Activated CD4-positive, alpha-beta T cell treated with anti-CD3 and anti-CD28 coated beads, Interleukin-2, Interleukin-6, amounts not matched to agents 100 ng/mL and 50 ng/mL, durations not matched to agents 16 hours and 8 hours (primary cell): Measurements from ENCODE around the gene TRHDE.

ENCODE experiments used
- DNase-seq: peaks from one replicate; pipeline ENCODE4 v3.0.0-alpha.2; 2020

TRHDE gene, protein sequence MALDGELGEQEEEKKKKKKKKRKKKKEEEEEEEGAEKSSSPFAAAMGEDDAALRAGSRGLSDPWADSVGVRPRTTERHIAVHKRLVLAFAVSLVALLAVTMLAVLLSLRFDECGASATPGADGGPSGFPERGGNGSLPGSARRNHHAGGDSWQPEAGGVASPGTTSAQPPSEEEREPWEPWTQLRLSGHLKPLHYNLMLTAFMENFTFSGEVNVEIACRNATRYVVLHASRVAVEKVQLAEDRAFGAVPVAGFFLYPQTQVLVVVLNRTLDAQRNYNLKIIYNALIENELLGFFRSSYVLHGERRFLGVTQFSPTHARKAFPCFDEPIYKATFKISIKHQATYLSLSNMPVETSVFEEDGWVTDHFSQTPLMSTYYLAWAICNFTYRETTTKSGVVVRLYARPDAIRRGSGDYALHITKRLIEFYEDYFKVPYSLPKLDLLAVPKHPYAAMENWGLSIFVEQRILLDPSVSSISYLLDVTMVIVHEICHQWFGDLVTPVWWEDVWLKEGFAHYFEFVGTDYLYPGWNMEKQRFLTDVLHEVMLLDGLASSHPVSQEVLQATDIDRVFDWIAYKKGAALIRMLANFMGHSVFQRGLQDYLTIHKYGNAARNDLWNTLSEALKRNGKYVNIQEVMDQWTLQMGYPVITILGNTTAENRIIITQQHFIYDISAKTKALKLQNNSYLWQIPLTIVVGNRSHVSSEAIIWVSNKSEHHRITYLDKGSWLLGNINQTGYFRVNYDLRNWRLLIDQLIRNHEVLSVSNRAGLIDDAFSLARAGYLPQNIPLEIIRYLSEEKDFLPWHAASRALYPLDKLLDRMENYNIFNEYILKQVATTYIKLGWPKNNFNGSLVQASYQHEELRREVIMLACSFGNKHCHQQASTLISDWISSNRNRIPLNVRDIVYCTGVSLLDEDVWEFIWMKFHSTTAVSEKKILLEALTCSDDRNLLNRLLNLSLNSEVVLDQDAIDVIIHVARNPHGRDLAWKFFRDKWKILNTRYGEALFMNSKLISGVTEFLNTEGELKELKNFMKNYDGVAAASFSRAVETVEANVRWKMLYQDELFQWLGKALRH

DNA sequence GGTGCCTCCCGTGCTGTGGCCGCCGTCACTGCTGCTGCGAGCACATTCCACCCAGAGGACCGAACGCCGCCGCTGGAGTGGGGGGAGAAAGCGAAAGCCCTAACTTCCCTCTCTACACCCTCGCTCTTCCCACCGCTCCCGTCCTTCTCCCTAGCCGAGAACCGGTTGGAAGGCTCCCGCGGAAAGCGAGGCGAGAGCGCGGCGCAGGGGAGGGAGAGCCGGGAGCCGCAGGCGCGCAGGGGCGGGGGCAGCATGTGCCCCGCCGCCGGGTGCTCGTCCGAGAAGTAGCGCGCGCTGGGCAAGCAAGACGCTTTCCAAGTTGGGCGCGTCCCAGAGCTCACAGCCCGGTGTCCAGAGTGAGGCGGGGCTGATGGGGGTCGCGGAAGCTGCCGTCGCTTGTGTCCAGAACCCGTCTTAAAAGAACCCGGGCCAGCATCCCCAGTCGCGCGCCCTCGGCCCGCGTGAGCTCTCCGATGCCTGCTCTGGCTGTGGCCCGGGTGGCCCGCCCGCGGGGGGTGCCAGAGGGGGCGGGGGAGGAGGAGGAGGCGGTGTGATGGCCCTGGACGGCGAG, at the start of gene TRHDE:
TRHDE (plus strand) TSS at position 280 of the 571 bp plus-strand sequence; CDS start at position 554, 274 bp downstream.
- DNase-seq = no peak

DNA sequence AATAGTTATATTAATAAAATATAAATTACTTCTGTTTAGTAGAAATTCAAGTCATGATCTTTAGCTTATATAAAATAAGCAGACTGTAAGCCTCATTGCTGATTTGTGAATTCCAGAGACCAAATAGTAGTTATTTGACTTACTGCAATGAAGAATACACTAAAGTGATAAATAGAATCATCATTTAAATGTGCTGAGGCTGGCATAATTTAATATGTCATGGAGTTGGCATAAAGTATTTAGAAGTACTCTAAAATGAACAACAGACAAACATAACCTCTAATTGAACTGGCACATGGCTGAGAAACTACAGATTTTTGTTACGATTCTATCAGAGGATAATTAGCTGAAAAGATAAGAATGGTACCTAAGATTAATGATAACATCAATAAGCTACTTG, 45.7 kb upstream of the TRHDE start:
- DNase-seq = no peak

DNA sequence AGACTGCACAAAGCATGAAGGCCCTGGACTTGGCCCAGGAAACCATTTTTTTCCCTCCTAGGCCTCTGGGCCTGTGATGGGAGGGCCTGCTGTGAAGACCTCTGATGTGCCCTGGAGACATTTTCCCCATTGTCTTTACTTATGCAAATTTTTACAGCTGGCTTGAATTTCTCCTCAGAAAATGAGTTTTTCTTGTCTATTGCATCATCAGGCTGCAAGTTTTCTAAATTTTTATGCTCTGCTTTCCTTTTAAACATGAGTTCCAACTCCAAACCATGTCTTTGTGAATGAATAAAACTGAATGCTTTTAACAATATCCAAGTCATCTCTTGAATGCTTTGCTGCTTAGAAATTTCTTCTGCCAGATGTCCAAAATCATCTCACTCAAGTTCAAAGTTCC, 43.7 kb upstream of the TRHDE start:
- no peak for DNase-seq

DNA sequence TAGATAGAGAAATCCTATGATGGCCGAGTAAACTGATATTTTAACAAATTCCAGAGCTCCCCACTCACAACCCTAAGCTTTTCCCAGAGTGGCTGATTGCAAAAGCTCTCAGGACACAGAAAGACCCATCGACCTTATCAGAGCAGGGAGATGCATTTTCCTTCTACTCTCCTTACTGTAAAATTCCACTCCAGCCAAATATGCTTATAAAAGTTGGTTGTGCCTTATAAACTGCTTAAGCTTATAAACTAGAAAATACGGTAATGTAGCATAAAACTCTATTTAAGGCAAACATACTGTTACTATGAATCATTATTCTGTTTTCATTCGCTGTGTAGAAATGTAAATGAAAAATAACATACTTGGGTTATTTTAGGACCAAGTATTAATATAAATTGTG, 41.6 kb upstream of the TRHDE start:
- no peak for DNase-seq

DNA sequence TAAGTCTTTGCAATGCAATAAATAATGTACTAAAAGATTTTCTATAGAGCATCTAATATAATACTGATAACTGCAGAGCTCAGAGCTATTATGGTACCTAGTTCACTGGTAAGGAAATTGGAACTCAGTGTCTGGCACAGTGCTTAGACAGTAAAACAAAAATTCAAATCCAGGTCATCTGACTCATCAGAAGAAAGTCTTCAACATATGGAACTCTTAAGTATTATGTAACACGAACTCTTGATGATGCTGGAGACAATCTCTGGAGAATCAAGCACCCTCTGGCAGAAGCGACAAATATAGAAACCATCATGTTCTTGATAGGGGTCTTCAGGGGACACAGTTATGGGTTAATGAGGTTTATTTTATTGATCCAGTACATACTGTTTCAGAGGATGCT, 37.3 kb upstream of the TRHDE start:
- no peak for DNase-seq

DNA sequence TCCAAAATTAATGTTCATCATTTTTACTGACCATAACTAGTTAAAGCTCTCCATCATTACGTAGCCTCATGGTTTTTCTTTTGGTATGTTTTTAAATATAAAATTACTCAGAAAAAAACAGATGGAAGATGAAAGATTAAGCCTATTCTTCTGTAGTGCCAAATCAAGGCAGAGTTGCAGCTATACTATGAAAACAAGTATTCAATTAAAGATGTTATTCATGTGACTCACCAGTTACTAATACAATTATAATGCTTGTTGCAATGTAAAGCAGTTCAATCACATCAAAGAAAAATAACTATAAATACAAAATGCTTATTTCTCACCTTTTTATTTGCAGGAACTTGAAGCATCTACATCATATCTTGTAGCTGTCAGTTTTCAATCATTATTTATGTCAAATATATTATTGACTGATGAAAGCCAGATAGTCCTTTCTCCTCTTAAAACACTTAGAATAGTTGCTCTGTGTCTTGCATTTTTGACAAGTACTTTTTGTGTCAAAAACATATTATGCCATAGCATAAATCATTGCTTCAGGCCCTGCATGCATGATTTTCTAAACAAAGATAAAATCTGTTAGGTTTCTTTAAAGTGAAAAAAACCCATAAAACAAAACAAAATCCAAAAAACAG, 36.0 kb upstream of the TRHDE start:
- DNase-seq = no peak

DNA sequence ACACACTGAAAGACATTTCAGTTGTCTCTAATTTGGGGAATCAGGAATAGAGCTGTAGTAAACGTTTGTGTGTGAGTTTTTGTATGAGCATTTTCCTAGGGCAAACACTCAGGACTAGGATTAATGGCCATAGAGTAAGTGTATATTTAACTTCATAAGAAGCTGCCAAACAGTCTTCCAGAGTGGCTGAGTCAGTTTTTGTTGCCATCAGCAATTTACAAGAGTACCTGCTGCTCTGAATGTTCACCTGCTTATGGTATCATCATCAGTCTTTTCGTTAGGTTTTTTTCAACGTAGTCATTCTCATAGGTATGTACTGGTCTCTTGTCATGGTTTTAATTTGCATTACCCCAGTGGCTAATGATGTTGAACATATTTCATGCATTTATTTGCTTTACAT, 30.6 kb upstream of the TRHDE start:
- DNase-seq = no peak

DNA sequence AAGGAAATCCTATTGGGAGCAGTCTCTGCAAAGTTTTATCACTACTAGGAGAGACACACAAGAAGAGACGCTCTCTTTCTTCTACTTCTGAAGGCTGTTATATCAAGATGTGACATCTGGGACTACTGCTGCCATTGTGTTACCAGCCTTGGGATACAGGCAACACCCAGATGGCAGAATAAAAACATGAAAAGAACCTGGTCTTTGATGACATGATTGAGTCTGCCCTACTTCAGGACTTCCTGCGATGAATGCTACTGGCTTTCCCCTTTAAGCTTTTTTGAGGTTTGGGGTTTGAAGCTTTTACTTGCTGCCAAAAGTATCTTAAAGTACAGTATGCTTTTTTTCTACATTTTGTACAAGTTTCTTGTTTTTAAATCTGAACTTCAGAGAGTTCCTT, 29.2 kb upstream of the TRHDE start:
- DNase-seq = no peak

DNA sequence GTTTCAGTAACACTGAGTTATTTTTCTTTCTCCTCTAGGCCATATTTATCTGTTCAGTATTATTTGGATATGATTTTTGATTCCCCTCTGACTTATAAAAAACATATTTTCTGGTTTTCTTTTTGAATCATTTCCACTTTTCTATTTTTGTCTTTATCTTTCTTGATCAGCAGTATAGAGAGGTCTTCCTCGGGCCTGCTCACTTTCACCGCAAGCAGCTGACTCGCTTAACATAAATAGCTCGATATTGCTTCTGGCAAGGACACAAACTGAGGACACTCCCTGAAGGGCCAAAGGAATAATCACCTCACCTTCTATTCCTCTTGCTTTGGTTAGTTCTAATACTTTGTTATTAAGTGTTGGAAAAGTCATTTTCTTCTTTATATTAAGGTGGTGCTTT, 25.8 kb upstream of the TRHDE start:
- no peak for DNase-seq

DNA sequence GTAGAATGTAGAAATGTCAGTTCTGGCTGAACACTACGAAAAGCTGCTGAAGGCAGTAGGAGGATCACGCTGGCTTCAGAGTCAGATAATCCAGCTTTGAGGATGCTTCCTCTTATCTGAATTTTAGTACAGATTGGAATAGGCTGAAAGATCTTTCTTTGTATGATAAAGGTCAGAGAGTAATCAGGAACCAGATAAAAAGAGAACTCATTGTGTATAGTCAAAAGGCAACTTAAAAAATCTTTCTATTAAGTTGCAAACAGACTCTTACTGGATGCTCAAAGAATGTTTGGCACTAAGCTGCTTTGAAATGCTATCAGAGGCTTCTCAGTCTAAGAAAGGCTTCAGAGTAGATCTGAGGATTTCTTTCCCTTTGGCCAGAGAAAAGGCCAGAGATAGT, 21.8 kb upstream of the TRHDE start:
- no peak for DNase-seq

DNA sequence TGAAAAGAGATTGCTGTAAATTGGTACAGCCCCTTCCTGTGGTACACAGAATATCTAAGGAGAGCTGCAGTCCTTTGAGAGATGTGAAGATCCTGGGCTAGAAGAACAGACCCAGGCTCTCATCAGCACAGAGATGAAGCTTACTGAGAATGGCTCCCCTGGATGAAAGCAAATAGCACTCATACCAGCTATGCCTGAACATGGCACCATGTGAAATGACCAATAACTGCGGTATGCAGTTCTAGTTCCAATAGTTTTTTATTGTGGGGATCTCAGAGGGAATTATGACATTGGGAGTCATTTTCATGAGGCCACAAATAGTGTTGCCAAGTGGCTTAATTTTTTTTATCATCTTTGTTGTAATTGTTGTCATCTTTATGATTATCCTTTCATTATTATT, 15.4 kb upstream of the TRHDE start:
- DNase-seq = no peak

DNA sequence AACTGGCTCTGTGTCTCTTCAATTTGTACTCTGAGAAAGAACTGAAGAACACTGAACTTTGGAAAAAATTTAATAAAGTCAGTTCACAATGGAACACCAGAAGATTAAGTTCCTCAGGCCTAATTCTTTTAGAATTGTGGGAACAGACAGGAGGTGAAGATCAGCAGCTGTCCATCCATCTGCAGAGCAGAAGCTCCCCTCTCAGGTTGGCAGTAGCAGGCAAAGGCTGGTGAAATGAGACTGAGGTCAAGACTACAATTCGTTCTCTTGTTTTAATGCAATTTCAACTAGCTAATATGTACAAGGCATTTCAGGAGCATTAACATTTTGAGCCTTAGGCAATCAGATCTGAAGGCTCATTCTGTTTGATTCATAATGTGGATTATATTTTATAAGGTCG, 10.3 kb upstream of the TRHDE start:
- DNase-seq = no peak

DNA sequence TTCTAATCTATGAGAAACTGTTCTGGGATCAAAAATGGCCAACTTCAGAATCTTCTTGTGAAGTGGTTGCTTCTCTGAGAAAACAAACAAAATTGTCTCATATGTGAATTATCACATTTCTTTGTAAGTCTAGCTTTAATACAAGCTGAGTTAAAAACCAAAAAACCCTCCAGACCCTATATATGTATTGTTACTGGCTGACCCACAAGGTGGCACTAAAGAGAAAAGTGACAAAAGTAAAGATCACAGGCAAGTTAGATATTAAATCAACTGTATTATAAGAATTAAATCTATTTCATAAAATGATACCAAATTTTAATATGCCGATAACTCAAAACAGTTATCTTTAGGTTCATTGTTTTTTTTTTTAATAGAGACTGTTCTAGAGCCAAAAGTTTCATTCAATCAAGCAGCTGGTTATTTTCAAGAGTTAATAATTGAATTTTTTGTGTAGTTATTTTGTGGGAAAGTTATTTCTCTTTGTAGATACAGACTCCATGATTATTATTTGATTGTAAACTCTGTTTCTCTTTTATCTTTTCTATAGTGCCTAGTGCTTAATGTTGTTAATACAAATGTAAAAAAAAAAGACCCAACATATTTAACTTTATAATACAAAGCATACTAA, 7.5 kb upstream of the TRHDE start:
- no peak for DNase-seq

DNA sequence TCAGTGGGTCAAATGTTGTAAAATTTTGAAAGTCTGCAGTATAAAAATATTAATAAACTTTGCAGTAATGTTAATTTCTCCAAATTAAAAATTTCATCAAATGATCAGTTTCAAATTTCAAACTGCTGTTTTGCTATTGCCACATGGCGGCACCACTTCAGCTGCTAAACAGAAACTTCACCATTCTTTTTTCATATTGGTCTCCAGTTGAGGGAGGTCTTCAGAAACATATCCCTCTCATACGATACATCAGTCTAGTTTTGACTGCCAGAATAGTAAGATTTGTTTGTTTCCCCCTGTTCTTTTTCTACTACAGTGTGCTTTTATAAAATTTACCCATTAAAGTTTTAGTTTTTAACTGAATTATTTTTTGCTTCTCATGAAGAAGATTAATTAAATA, 4.2 kb upstream of the TRHDE start:
- DNase-seq = no peak

DNA sequence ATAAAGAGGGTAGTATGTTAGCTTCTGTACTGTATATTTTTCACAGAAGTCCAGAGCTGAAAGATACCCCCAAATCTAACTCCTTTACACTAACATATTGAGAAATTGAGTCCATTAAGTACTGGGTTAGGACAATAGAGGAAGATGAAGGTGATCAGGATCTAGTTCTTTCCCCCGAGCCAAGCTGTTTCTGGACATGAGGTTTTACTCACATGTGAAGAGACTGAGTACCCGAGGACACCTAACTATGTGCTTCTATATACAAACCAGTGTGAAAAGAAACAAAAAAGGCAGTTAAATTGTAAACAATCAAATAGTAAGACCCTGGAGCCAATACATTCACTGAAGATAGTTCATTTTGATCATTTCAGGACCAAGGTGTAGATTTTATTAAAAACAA, 3.8 kb upstream of the TRHDE start:
- DNase-seq = no peak

DNA sequence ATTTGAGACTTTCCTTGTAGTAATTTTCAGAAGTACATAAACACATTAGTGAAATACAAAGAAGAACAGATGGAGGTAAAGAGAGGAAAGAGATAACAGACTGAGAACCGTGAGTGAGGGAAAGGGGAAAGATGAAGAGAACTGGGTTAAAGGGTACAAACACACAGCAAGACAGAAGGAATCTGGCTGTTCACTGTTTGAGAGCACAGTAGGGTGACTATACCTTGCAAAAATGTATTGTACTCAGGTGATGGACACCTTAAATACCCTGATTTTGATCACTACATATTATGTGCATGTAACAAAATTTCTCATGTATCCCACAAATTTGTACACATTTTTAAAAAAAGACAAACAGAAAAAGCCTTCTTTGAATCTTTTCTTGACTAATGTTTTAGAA, 2.7 kb upstream of the TRHDE start:
- no peak for DNase-seq

DNA sequence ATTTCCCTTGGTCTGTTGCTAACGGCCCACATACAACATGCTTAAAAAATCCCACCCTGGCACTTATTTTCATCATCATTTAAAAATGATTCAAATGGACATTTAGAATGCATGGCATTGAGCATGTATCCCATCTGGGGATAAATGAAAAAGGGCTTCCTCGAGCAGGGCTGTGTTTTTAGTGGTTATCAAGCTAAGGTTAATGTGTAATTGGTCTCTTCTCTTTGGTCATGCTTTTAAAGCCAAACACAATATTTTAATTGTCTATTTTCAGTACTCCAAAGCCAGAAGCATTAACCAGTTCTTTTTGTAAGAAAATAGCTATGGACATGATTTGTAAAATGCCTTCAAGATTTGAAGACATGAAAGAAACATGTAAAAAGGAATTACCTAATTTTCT, 1.9 kb upstream of the TRHDE start:
- no peak for DNase-seq

DNA sequence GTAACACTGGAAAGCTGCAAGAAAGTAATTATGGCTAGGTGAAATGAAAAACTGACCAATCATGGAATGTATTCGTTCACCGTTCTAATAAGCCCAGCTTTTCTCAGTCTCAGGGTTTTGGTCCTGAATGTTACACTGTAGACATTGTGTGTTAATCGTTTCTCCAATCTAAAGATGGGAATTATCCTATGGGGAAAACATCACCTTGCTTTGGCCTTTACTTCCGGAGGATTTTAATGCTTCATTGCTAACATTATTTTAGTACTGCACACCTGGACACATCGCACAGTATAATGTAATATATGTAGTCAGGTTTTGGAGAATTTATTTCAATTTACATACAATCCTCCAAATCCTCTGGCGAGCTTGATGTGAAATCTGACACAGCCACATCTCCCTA, 1.2 kb upstream of the TRHDE start:
- DNase-seq = no peak

DNA sequence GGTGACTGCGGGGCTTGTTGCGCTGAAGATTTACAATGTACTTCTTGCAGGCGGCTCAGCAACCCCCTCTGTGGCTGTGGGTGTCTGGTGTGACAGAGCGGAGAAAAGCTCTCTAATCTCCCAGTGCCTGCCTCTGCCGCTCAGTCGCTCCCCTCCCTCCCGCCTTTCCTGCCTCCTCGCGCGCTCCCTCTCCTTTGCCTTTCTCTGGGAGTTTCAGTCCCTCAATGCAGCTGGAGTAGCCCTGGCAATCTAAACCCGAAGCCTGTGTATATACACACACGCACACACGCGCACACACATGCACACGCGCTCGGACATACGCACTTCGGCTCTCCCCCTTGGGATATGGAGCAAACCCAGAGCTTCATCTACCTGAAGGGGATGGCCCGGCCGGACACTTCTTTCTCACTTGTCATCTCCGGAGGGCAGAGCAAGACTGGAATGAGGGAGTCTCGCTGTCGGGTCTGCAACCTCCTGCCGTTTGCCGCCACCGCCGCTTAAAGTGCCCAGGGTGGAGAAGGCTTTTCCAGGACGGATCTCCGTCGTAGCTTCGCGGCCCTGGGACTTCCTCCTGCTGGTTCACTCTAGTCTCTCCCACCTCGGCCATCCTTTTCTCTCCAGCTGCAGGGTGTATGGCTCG, 599 bp upstream of the TRHDE start:
- no peak for DNase-seq

DNA sequence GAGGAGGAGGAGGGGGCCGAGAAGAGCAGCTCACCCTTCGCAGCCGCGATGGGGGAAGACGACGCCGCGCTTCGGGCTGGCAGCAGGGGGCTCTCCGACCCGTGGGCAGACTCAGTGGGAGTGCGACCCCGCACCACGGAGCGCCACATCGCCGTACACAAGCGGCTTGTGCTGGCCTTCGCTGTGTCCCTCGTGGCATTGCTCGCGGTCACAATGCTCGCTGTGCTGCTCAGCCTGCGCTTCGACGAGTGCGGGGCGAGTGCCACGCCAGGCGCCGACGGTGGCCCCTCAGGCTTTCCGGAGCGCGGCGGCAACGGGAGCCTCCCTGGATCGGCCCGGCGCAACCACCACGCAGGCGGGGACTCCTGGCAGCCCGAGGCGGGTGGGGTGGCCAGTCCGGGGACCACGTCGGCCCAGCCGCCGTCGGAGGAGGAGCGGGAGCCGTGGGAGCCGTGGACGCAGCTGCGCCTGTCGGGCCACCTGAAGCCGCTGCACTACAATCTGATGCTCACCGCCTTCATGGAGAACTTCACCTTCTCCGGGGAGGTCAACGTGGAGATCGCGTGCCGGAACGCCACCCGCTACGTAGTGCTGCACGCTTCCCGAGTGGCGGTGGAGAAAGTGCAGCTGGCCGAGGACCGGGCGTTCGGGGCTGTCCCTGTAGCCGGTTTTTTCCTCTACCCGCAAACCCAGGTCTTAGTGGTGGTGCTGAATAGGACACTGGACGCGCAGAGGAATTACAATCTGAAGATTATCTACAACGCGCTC, 745 bp downstream of the TRHDE start:
- no peak for DNase-seq

DNA sequence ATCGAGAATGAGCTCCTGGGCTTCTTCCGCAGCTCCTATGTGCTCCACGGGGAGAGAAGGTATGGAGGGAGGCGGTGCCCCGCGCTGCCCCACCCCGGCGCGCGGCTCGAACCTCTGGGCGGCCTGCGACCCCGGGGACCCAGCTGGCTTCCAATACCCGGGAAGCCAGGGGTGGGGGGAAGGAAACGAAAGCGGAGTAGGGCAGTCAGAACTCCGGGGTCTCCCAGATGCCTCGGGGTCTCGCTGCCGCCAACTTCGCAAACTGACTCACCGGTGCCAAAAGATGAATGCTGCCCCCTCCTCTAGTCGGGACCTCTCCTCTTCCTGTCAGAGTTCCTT, 1.3 kb downstream of the TRHDE start:
- DNase-seq = no peak
